Measurements from ENCODE around the gene CIBAR2. TPM values are rescaled to one million over a fixed set of nuclear protein-coding genes. Genes with fewer than 3 reads are reported as not detected.

The CIBAR2 gene
- total RNA-seq, 6 experiments from 2014 or later = not detected

DNA sequence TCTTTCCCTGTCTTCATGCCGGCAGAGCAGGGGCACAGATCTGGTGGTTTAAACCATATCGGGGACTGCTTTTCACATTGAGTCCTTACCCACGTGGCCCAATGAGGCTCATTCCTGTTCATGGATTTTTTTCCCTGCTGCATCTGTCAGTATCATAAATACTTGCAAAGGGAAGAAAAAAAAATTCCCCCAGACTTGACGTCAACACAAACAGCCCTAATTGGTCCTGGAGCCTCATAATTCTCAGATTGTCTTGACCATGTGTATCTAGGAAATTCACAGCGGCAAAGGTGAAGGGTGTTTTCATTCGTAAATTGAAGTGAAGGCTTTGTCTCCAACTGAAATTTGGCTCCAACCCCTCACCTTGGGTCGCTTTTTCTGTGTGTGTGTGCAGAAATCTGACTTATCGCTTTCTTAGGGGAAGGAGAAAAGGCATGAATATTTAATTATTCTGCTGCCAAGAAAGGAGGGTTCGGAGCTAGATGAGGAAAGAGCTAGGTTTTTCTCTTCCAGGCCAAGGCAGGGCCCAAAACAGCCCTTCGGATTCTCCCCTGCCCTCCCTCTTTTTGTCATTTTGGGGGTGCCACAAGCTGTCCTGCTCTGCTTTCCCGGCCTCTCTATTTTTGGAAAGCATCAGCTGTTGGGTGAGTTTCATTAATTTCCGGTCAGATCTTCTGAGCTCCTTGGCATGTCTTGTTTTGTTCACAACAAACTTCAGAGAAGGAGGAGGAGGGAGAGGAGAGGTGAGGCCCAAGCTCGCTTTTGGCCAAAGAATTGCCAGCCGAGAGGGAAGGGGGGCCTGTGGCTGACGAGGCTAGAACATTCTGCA lies 17.8 kb upstream of the CIBAR2 start:
- H3K9me3 Mint-ChIP-seq = no peaks in the 10 kb centered on the region
- H3K27ac Mint-ChIP-seq = peak overlapping the region; percentile 79
- peaks cover 49% of the 10 kb centered on the region for H3K4me1 Mint-ChIP-seq (ENCODE audit: low read depth)
- peak overlapping the region; percentile 6 for H3K4me3 Mint-ChIP-seq
- H3K36me3 Mint-ChIP-seq (ENCODE audit: low read depth) = no peaks in the 10 kb centered on the region
- peak; percentile 36 for DNase-seq
- H3K27me3 Mint-ChIP-seq (ENCODE audit: insufficient read depth) = peaks cover 3% of the 10 kb centered on the region
- TF ChIP-seq, protein P1, sequence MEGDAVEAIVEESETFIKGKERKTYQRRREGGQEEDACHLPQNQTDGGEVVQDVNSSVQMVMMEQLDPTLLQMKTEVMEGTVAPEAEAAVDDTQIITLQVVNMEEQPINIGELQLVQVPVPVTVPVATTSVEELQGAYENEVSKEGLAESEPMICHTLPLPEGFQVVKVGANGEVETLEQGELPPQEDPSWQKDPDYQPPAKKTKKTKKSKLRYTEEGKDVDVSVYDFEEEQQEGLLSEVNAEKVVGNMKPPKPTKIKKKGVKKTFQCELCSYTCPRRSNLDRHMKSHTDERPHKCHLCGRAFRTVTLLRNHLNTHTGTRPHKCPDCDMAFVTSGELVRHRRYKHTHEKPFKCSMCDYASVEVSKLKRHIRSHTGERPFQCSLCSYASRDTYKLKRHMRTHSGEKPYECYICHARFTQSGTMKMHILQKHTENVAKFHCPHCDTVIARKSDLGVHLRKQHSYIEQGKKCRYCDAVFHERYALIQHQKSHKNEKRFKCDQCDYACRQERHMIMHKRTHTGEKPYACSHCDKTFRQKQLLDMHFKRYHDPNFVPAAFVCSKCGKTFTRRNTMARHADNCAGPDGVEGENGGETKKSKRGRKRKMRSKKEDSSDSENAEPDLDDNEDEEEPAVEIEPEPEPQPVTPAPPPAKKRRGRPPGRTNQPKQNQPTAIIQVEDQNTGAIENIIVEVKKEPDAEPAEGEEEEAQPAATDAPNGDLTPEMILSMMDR (IDR thresholded peaks at IDR 0.05) = no peak

DNA sequence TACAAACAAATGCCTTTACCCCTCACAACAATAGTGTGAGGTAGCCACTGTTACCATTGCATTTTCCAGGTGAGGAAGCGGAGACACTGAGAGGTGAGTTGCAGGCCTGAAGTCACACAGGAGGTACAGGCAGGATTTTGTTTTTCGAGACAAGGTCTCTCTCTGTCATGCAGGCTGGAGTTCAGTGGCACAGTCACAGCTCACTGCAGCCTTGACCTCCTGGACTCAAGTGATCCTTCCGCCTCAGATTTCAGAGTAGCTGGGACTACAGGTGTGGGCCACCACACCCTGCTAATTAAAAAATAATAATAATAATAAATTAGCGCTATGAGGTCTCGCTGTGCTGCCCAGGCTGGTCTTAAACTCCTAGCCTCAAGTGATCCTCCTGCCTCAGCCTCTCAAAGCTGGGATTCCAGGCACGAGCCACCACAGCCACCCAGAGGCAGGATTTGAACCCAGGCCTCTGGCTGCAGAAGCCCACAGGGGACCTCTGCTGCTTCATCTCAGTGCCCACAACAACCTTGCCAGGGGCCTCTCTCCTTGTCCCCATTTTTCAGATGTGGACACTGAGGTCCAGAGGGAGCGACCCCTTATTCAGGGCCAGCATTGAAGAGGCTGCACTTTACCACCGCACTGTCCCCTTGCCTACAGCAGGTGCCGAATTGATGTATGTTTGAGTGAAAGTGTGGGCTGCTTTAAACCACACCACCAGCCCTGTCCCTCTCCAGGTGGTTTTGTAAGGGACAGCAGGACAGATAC lies 16.0 kb upstream of the CIBAR2 start:
- Mint-ChIP-seq H3K27me3 (ENCODE audit: insufficient read depth) (peaks cover 2% of the 10 kb centered on the region; the same call in 1 of the 2 replicates), H3K4me3 (no peak overlapping the region), H3K27ac (no peak overlapping the region), H3K4me1 (ENCODE audit: low read depth) (peaks cover 68% of the 10 kb centered on the region), H3K9me3 (no peaks in the 10 kb centered on the region), H3K36me3 (ENCODE audit: low read depth) (peaks cover 6% of the 10 kb centered on the region; the same call in 1 of the 2 replicates)
- no peak for DNase-seq
- TF ChIP-seq, protein P1 (IDR thresholded peaks at IDR 0.05) = no peak

DNA sequence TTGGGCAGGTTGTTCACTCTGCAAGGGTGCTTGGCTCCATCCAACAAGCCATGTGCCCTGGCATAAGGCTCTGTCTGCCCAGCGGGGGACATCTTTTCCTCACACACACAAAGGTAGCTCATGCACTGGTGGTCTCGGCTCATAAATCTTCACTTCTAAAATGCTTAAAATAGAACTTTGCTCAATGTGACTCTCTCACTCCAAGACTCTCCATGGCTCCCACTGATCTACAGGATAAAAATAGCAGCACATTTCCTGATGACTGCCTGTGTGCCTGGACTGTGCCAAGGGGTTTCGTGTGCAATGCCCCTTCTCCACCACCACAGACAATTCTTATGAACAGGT lies 15.1 kb upstream of the CIBAR2 start:
- Mint-ChIP-seq H3K9me3 (no peaks in the 10 kb centered on the region), H3K4me3 (no peak overlapping the region), H3K4me1 (ENCODE audit: low read depth) (peaks cover 67% of the 10 kb centered on the region), H3K36me3 (ENCODE audit: low read depth) (peaks cover 6% of the 10 kb centered on the region; the same call in 1 of the 2 replicates), H3K27ac (peak overlapping the region; percentile 86; the same call in 1 of the 2 replicates), H3K27me3 (ENCODE audit: insufficient read depth) (peaks cover 2% of the 10 kb centered on the region; the same call in 1 of the 2 replicates)
- TF ChIP-seq, protein P1 (IDR thresholded peaks at IDR 0.05) = no peak
- DNase-seq = no peak

DNA sequence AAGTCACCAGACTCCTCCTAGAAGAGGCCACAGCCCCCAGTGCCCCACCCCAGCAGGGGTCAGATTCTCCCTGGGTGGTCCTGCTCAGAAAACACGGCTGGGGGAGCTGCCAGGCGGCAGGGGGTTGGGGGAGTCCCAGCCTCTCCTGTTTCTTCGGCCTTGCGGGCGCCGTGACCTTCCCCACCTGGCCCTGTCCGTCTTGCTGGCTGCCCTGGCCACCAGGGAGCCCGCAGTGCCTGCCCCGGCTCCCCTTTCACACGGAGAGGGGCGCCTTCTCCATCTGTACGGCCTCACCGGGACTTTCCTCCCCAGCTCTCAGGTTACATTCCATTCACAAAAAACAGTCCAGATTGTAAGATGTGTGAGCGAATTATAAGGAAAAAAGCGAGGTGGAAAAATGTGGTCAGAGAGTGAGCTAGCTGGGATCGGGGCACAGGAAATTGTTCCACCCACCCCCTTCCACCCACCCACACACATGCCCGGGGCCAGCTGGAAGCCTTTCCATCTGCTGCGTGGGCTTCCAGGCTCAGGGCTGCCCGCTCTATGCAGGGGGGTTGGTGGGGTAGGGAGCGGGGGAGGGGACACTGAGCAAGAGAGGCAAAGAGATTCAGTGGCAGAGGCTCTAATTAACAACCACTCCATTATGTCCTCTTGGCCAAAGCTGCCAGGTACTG lies 14.6 kb upstream of the CIBAR2 start:
- peak overlapping the region; percentile 86 for H3K27ac Mint-ChIP-seq
- peaks cover 66% of the 10 kb centered on the region for H3K4me1 Mint-ChIP-seq (ENCODE audit: low read depth)
- peak overlapping the region; percentile 44; the same call in 1 of the 2 replicates for H3K4me3 Mint-ChIP-seq
- no peaks in the 10 kb centered on the region for H3K9me3 Mint-ChIP-seq
- TF ChIP-seq, protein P1 (IDR thresholded peaks at IDR 0.05) = no peak
- H3K36me3 Mint-ChIP-seq (ENCODE audit: low read depth) = peaks cover 6% of the 10 kb centered on the region; the same call in 1 of the 2 replicates
- DNase-seq = peak; percentile 40
- H3K27me3 Mint-ChIP-seq (ENCODE audit: insufficient read depth) = peaks cover 2% of the 10 kb centered on the region; the same call in 1 of the 2 replicates

DNA sequence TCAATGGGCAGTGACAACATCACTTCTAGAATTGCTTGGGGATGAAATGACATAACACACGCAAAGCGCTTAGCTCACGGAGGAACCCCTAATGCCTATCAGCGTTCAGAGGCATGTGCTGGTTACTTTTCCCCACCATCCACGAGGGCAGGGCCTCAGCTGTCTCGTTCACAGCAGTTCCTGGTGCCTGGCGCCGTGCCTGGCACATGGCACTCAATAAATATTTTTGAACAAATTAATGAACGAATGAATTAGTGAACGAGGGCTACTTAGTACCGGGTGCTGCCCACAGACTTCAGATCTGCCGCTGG lies 14.1 kb upstream of the CIBAR2 start:
- DNase-seq = no peak
- TF ChIP-seq, protein P1 (IDR thresholded peaks at IDR 0.05) = no peak
- Mint-ChIP-seq H3K36me3 (ENCODE audit: low read depth) (peaks cover 6% of the 10 kb centered on the region; the same call in 1 of the 2 replicates), H3K27ac (peak overlapping the region; percentile 86; the same call in 1 of the 2 replicates), H3K9me3 (no peaks in the 10 kb centered on the region), H3K4me3 (no peak overlapping the region), H3K27me3 (ENCODE audit: insufficient read depth) (no peaks in the 10 kb centered on the region), H3K4me1 (ENCODE audit: low read depth) (peaks cover 66% of the 10 kb centered on the region)

All from HFFc6 (cell line).